ENCODE results near the gene ISY1. TPM values are rescaled to one million over a fixed set of nuclear protein-coding genes. Genes with fewer than 3 reads are reported as not detected.

Gene ISY1
- total and polyA plus RNA-seq, 8 donors, result 5.4 to 31.5 (median 13.2) TPM

- H3K36me3 ChIP-seq, result peaks cover 10 to 22% (median 20%) of the 10 kb centered on the region in 4 donors
- no peak for DNase-seq
- H3K9me3 ChIP-seq, result no peaks in the 10 kb centered on the region
- H3K27me3 ChIP-seq, result no peaks in the 10 kb centered on the region
- H3K27ac ChIP-seq, result peak overlapping the region; percentile 50 to 100 (median 100)
- H3K4me1 ChIP-seq, result peaks cover 55 to 82% (median 72%) of the 10 kb centered on the region in 4 donors
- intact Hi-C loops (cut with DNase I; ENCODE audit: low total_unique reads), result no loop called here
- no peak for TF ChIP-seq CTCF (IDR thresholded peaks at IDR 0.05)
- no peak for TF ChIP-seq POLR2A (IDR thresholded peaks at IDR 0.05)
- TF ChIP-seq EP300 (IDR thresholded peaks at IDR 0.05), result no peak
- TF ChIP-seq POLR2AphosphoS5 (IDR thresholded peaks at IDR 0.05), result no peak
- peak overlapping the region; percentile 74 to 96 (median 87) for H3K4me3 ChIP-seq
- WGBS, 5 donors, result 17 to 43% (median 32%) methylated on average over 1 of the region's 1 CpG
These were observed 19.6 kb upstream of the ISY1 start for GRCh38 chr3:129180461-129180860.

GRCh38 chr3:129176051-129176450 lies 15.2 kb upstream of the ISY1 start:
- DNase-seq, result no peak
- TF ChIP-seq EP300 (IDR thresholded peaks at IDR 0.05), result no peak
- TF ChIP-seq POLR2A (IDR thresholded peaks at IDR 0.05), result no peak
- TF ChIP-seq POLR2AphosphoS5 (IDR thresholded peaks at IDR 0.05), result no peak
- TF ChIP-seq CTCF (IDR thresholded peaks at IDR 0.05), result no peak
- H3K27me3 ChIP-seq, result no peaks in the 10 kb centered on the region
- H3K27ac ChIP-seq, result peak overlapping the region in 1 of 5 donors; percentile 16
- H3K4me3 ChIP-seq, result no peak overlapping the region
- H3K4me1 ChIP-seq, result peaks cover 72 to 100% (median 95%) of the 10 kb centered on the region in 4 donors
- no peaks in the 10 kb centered on the region for H3K9me3 ChIP-seq
- WGBS, 5 donors, result 56 to 74% (median 64%) methylated on average over 1 of the region's 1 CpG
- intact Hi-C loops (cut with DNase I; ENCODE audit: low total_unique reads), result no loop called here
- H3K36me3 ChIP-seq, result peaks cover 17 to 44% (median 41%) of the 10 kb centered on the region in 4 donors

GRCh38 chr3:129173725-129174124 lies 12.9 kb upstream of the ISY1 start:
- peak overlapping the region in 1 of 4 donors; percentile 3 for H3K4me3 ChIP-seq
- H3K36me3 ChIP-seq, result peaks cover 25 to 63% (median 60%) of the 10 kb centered on the region in 4 donors
- DNase-seq, result no peak
- H3K27ac ChIP-seq, result peak overlapping the region in 1 of 5 donors; percentile 36
- WGBS, 5 donors, result 19 to 36% (median 31%) methylated on average over 4 of the region's 4 CpGs
- no peak for TF ChIP-seq CTCF (IDR thresholded peaks at IDR 0.05)
- TF ChIP-seq EP300 (IDR thresholded peaks at IDR 0.05), result no peak
- TF ChIP-seq POLR2AphosphoS5 (IDR thresholded peaks at IDR 0.05), result no peak
- TF ChIP-seq POLR2A (IDR thresholded peaks at IDR 0.05), result no peak
- H3K27me3 ChIP-seq, result no peaks in the 10 kb centered on the region
- intact Hi-C loops (cut with DNase I; ENCODE audit: low total_unique reads), result no loop called here
- no peaks in the 10 kb centered on the region for H3K9me3 ChIP-seq
- peaks cover 51 to 85% (median 76%) of the 10 kb centered on the region in 4 donors for H3K4me1 ChIP-seq

GRCh38 chr3:129173206-129173605 lies 12.3 kb upstream of the ISY1 start:
- Histone ChIP-seq H3K27ac (peak overlapping the region in 1 of 5 donors; percentile 36), H3K9me3 (no peaks in the 10 kb centered on the region), H3K27me3 (no peaks in the 10 kb centered on the region), H3K36me3 (peaks cover 20 to 63% (median 60%) of the 10 kb centered on the region in 4 donors), H3K4me1 (peaks cover 46 to 80% (median 71%) of the 10 kb centered on the region in 4 donors), H3K4me3 (peak overlapping the region in 2 of 4 donors; percentile 3 to 17)
- DNase-seq, result no peak
- 39 to 54% (median 47%) methylated on average over 2 of the region's 2 CpGs for WGBS, 5 donors
- intact Hi-C loops (cut with DNase I; ENCODE audit: low total_unique reads), result no loop called here
- no peak for TF ChIP-seq CTCF (IDR thresholded peaks at IDR 0.05)
- no peak for TF ChIP-seq POLR2A (IDR thresholded peaks at IDR 0.05)
- no peak for TF ChIP-seq POLR2AphosphoS5 (IDR thresholded peaks at IDR 0.05)
- TF ChIP-seq EP300 (IDR thresholded peaks at IDR 0.05), result no peak

Data from stomach (tissue), 9 donors.